GM21529 (cell line): ENCODE data around the gene TRAPPC10.
"Not testable (repeated sequence)": the region's sequence is repeated elsewhere in the genome, so short reads cannot be mapped to it uniquely, and the experiment has no call there.

ENCODE experiments used
- ATAC-seq: cut with Tn5 transposase; IDR thresholded peaks from one replicate; pipeline ENCODE4 v1.9.1; 2021; ENCODE audit not compliant: unreplicated experiment

The TRAPPC10 gene

GRCh38 chr21:44139787-44140551 is 127.9 kb downstream of the TRAPPC10 start:
- not testable (repeated sequence) for ATAC-seq

DNA sequence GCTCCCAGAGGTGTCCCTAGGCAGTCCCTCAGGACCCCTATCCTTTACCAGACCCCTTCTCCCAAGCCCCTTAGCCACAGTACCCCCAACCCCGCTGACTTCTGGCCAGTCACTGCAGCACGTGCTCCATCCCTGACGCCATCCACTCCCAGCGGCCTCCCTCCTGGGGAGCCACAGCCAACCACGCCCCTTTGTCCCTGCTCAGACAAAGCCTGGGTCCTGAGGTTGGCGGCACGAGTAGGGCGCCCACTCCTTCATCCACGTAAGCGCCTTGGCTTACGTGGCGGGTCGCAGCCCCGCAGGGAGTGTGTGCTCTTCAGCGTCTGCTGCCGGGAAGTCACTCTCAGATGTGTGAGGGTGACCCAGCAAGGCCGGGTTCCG is 128.4 kb downstream of the TRAPPC10 start:
- not testable (repeated sequence) for ATAC-seq

DNA sequence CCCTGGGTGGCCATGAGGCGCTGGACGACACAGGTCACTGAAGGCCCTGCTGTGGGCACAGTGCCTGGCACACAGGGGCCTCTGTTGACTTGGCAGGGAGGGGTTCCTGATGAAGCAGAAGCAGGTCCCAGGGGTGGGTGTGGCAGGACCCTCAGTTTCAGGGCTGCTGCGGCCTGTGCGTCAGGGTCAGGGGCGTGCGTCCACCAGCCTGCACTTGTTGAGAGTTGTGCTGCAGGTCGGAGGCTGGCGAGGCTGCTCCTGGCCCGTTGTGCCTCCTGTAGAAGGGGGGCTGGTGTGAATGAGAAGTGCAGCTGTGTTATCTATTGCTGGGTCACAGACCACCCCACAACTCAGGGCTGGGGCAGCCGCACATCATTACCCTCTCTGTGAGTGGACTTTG is 130.4 kb downstream of the TRAPPC10 start:
- not testable (repeated sequence) for ATAC-seq

DNA sequence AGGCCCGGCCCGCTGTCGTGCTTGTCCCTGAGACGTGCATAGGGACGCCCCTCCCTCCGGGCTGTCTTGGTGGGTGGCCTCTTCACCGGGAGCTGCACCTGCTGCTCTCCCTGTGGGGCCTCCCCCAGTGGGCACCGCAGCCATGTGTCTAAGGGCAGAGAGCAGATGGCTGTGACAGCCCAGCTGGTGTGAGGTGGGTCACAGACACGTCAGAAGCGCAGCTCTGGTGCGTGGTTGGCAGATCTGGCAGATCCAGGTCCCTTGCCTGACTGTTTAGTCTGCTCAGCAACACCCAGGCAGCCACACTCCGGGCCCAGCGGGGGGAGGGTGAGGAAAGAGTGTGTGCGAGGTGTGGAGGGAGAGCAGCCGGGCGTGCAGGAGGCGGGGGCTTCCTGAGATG is 131.3 kb downstream of the TRAPPC10 start:
- peak; percentile 46 for ATAC-seq

DNA sequence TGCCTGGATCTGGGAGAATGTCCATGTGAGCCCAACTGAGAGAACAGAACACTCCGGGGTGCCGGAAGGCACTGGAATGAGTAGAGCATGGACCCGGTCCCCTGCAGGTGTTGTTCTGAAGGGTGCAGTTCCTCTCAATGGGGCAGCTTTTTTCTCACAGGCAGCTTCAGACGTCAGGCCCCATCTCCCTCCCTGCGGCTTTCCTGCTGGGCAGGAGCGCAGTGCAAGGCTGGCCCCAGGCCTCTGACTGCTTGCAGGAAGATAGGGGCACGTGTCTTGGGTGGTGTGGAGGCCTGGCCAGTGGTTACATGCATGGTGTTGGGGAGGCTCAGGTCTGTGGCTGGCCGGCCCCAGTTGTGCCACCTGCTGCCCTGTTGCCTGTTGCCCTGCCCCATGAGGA is 131.9 kb downstream of the TRAPPC10 start:
- ATAC-seq = not testable (repeated sequence)

GRCh38 chr21:44144784-44145602 is 132.9 kb downstream of the TRAPPC10 start:
- ATAC-seq = not testable (repeated sequence)

GRCh38 chr21:44145616-44146015 is 133.5 kb downstream of the TRAPPC10 start:
- ATAC-seq = not testable (repeated sequence)

DNA sequence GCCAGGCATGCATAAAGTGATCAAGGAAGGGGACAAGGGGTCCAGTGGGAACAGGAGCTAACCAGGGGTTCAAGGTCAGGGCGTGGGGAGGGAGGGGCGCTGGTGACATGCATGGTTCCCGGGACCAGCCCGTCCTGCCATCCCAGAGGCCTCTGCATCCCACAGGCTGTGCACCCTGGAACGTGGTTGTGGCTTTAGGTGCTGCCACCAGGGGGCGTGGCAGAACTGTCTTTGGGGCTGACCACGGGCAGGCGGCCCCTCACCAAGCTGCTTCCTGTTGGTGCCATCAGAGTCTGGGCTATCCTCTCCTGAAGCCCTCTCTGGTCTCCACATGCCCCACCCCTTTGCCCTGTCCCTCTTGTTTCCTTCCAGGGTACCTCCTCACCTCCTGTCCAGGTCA is 135.0 kb downstream of the TRAPPC10 start:
- not testable (repeated sequence) for ATAC-seq

DNA sequence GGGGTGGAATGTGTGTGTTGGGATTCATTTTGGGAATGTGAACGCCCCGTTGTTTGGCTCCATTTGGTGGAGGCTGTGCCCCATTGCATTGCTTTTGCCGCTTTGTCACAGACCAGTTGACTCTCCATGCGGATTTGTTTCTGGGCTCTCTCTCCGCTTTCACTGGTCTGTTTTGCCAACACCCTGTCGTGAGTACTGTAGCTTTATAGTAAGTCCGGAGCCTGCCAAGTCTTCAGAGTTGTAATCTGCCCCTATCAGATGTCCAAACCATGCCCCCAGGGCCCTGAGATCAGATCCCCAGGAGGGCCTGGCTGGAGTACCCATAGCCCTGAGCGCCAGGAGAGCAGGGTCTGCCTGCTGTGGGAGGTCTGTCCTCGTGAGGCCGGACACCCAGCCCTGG is 138.1 kb downstream of the TRAPPC10 start:
- not testable (repeated sequence) for ATAC-seq

DNA sequence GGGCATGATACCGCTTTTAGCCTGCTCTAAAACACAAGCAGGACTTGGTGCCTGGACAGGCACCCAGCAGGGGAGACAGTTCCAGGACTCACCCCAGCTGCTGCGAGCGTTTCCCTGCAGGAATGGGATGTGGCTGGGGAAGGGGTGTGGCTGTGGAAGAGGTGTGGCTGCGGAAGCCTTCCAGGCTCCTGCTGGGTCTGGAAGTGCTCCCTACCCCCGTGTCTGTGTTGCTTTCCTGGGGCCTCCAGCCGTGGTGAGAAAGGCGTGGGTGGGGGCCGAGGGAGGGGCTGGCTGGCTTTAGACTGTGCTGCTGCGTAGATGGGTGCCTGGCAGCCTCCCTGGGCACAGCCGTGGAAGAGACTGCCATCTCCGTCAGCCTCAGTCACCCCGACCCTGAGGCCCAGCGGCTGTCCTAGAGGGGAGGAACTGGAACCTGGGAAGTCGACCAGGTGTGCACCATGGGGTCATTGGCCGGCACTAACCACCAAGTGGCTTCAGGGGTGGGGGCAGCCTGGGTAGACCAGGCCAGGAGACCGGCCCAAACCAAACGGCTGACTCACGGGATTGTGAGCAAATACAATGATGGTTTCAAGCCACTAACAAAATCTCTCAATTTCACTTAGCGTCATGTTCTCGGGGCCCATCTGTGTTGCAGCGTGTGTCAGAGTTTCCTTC is 141.2 kb downstream of the TRAPPC10 start:
- not testable (repeated sequence) for ATAC-seq

GRCh38 chr21:44153889-44154228 is 141.8 kb downstream of the TRAPPC10 start:
- not testable (repeated sequence) for ATAC-seq

- peak; percentile 23 for ATAC-seq
These were observed 142.7 kb downstream of the TRAPPC10 start for GRCh38 chr21:44154816-44155230.

DNA sequence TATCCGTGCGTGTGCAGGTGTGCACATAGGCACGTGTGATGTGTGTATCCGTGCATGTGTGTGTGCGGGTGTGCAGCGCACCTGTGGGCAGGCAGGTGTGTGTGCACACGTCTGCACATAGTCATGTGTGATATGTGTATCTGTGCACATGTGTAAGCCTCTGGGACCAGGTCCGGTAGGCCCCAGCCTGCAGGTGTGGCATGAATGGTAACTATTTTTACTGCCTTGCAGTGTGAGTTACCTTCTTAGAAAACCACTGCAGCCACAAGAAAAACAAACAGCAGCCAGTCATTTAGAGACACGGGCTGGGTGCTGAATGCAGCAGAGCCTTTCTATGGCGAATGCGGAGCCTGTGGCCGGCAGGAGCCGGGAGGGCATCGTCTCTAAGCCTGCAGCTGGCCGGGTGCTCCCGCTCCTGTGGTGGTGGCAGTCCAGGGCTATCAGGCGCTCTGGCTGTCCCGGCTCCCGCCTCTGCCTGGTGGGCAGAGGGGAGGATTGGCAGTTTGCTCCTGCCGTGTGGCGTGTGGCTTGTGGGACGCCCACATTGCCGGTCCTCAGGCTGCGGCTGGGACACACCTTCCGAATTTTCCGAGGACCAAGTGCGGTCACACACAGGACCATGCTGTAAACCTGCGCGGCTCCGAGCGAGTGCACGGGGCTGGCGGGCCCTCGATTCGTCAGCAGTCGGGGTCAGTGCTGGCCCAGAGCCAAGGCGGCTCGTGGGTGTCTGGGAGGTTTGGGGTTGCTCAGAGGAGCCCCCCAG is 143.3 kb downstream of the TRAPPC10 start:
- peak; percentile 48 for ATAC-seq

DNA sequence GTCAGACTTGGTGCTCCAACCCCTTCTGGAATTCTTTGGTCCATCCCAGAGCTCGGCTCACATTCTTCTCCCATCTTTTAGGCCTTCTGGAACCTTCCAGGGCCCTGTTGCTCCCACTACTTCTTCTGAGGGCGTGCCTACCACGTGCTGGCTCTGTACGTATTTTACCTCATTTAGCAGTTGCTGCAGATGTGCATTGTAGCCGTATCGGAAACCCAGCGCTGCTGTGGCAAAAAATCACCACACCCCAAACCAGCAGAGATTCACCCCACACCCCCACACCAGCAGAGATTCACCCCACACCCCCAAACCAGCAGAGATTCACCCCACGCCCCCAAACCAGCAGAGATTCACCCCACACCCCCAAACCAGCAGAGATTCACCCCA is 143.9 kb downstream of the TRAPPC10 start:
- not testable (repeated sequence) for ATAC-seq
